ENCODE measurements around the gene SPECC1. TPM values are rescaled to one million over a fixed set of nuclear protein-coding genes. Genes with fewer than 3 reads are reported as not detected.

The SPECC1 gene
- total and polyA plus RNA-seq, 2 of the 4 experiments (the other 2 are of a cell fraction): 16.9 to 26.2 TPM

GRCh38 chr17:20142268-20142667 lies 133.1 kb downstream of the SPECC1 start:
- Histone ChIP-seq H3K27ac (ENCODE audit: insufficient read depth, low read length) (no peak overlapping the region), H3K27me3 (ENCODE audit: control insufficient read depth, insufficient read depth, low read length) (no peaks in the 10 kb centered on the region), H3K23ac (ENCODE audit: low read depth, low read length) (no peak overlapping the region), H2BK120ac (ENCODE audit: low read depth, low read length) (no peak overlapping the region), H4K20me1 (ENCODE audit: insufficient read depth, low read length) (no peaks in the 10 kb centered on the region), H3K18ac (ENCODE audit: low read depth, low read length) (no peak overlapping the region), H2AK5ac (ENCODE audit: low read depth, low read length) (no peak overlapping the region), H3K56ac (ENCODE audit: extremely low read depth, insufficient read depth, low read length) (no peak overlapping the region), H3K9me3 (ENCODE audit: control insufficient read depth, insufficient read depth, low read length) (0 out of 2 replicates have a peak, but pooled peaks cover 2% of the 10 kb centered on the region), H3K4me3 (ENCODE audit: insufficient read depth, low read depth, low read length) (no peak overlapping the region), H2BK20ac (ENCODE audit: low read depth, low read length) (no peak overlapping the region), H2BK5ac (ENCODE audit: low read depth, low read length, poor library complexity, severe bottlenecking) (no peak overlapping the region), H3K14ac (replicated peaks; ENCODE audit: low read depth, low read length) (no peak overlapping the region), H3K4me1 (ENCODE audit: control insufficient read depth, insufficient read depth, low read length) (no peaks in the 10 kb centered on the region; the same call in 1 of the 2 replicates), H3K9ac (ENCODE audit: low read depth, low read length) (no peak overlapping the region), H3K4ac (ENCODE audit: low read depth, low read length) (no peak overlapping the region), H4K5ac (ENCODE audit: low read depth, low read length) (no peak overlapping the region), H4K8ac (ENCODE audit: low read depth in 2 of 2, low read length in 2 of 2) (no peak overlapping the region), H3K36me3 (ENCODE audit: control insufficient read depth, insufficient read depth, low read length) (no peaks in the 10 kb centered on the region), H3K4me2 (ENCODE audit: low read depth, low read length) (no peak overlapping the region), H4K91ac (ENCODE audit: insufficient read depth, low read depth, low read length) (no peak overlapping the region), H3K9me1 (ENCODE audit: insufficient read depth, low read length) (no peaks in the 10 kb centered on the region), H2AFZ (replicated peaks; ENCODE audit: low read length, poor library complexity) (no peak overlapping the region), H2BK15ac (ENCODE audit: low read depth, low read length) (no peak overlapping the region; the same call in 2 of the 3 replicates), H3K79me1 (ENCODE audit: low read depth in 1 of 2, low read length in 2 of 2) (no peaks in the 10 kb centered on the region), H2AK9ac (replicated peaks; ENCODE audit: low read depth, low read length, poor library complexity) (no peak overlapping the region)
- TF ChIP-seq CHD1 (IDR thresholded peaks at IDR 0.05; ENCODE audit: low read depth, low read length) (no peak), NFE2L2 (IDR thresholded peaks at IDR 0.05; ENCODE audit: low read depth, low read length) (no peak), MXI1 (IDR thresholded peaks at IDR 0.05; ENCODE audit: borderline replicate concordance, low read depth, low read length) (no peak), POLR2A (IDR thresholded peaks at IDR 0.05; ENCODE audit: low read depth, low read length) (no peak), CTCF (conservative IDR thresholded peaks at IDR 0.05; ENCODE audit: low read depth, low read length) (no peak), SMC3 (IDR thresholded peaks at IDR 0.05; ENCODE audit: low read depth, low read length) (no peak), MAFK (IDR thresholded peaks at IDR 0.05; ENCODE audit: low read depth, low read length) (no peak), CEBPB (IDR thresholded peaks at IDR 0.05; ENCODE audit: low read depth, low read length) (no peak), RFX5 (IDR thresholded peaks at IDR 0.05; ENCODE audit: low read depth, low read length) (no peak)
- CTCF ChIA-PET: interaction anchor here (1.3 kb wide), 1 partner anchor 20 kb away, joined by 3 read pairs; no protein-coding TSS in a partner anchor
- intact Hi-C loops (cut with micrococcal nuclease) (loop anchor here (5.0 kb wide), 1 partner anchor 45 kb away; no protein-coding TSS in a partner anchor), dilution Hi-C loops (cut with HindIII; ENCODE audit: low sequenced_read_pairs, unreplicated experiment) (no loop called here), in situ Hi-C loops (cut with MboI; ENCODE audit: low sequenced_read_pairs) (no loop called here)
- WGBS, 2 experiments (ENCODE audit: extremely low coverage in 2 of 2, insufficient read length in 1 of 2): 100% methylated on average over 1 of the region's 6 CpGs; no CpG with 5 or more reads in 1 of the 2 experiments
- BruUV-seq (replicated peaks): no TSS peak
- DNase-seq (no peak), ATAC-seq (ENCODE audit: low read depth) (no peak)
- POLR2A ChIA-PET (ENCODE audit: unreplicated experiment): no interaction called here

All from IMR-90 (cell line).